Stomach smooth muscle (tissue), 2 donors: ENCODE measurements around the gene TMEM131.

Experiments
- H3K27ac ChIP-seq: one replicate; pipeline ENCODE4 v1.7.0; 2013; ENCODE audit warnings: mild to moderate bottlenecking, low read length, inconsistent platforms
- H3K27me3 ChIP-seq, 2 donors: one replicate each; pipeline ENCODE4 v1.7.0; 2013; ENCODE audit warnings: low read length in 2 of 2; ENCODE audit not compliant: insufficient read depth in 2 of 2, control insufficient read depth in 1 of 2
- H3K36me3 ChIP-seq, 2 donors: one replicate each; pipeline ENCODE4 v1.7.0; 2013; ENCODE audit warnings: low read length in 2 of 2; ENCODE audit not compliant: control insufficient read depth in 2 of 2, insufficient read depth in 2 of 2
- H3K4me1 ChIP-seq: one replicate; pipeline ENCODE4 v1.7.0; 2013; ENCODE audit warnings: low read length; ENCODE audit not compliant: control insufficient read depth, insufficient read depth
- H3K4me3 ChIP-seq, 2 donors: one replicate each; pipeline ENCODE4 v1.7.0; 2013; ENCODE audit warnings: low read length in 2 of 2
- H3K9ac ChIP-seq, 2 donors: one replicate each; pipeline ENCODE4 v1.7.0; 2013; ENCODE audit warnings: low read length in 2 of 2, mild to moderate bottlenecking in 1 of 2
- H3K9me3 ChIP-seq, 2 donors: one replicate each; pipeline ENCODE4 v1.7.0; 2013; ENCODE audit warnings: low read length in 2 of 2; ENCODE audit not compliant: control insufficient read depth in 2 of 2
- donor health status: healthy.
- donor health status: Pancreatic carcinoma.

Gene TMEM131

DNA sequence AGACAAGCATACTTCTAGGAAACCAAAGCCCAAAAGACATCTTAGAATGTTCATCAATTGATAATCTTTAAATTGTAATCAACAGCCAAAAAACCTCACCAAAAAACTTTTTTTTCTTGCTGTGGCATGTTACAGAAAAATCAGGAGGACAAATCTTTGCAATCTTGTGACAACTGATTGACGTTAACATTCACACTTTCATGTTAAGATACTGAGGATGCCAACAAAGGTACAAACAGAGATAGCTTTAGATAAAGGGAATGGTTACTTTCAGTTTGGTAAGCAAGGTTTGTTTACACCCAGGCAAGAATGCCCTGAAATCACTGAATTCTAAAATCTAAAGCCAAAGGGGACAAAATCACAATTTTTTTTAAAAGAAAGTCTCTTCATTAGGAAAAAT is 190.0 kb downstream of the TMEM131 start:
- Histone ChIP-seq H3K36me3 (peaks cover 21 to 28% of the 10 kb centered on the region in 2 donors), H3K9me3 (no peaks in the 10 kb centered on the region), H3K4me1 (no peaks in the 10 kb centered on the region), H3K27me3 (no peaks in the 10 kb centered on the region), H3K9ac (no peak overlapping the region), H3K4me3 (no peak overlapping the region), H3K27ac (no peak overlapping the region)

DNA sequence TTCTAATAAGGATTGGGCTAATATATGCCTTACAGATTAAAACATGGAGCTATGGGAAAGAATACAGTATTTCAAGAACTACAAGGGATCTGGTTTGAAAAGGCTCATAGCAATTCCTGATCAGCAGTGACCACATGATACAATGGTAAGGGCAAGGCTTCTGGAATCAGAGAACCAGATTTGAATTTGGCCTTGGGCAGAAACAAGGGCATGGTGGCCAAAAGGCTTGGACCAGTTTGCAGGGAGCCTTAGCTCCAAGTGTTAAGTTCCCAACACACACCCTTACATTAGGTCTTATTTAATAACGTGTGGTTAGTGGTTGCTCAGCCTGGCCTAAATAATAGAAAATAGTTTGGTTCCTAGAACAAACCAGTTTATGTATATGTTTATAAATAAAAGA is 194.7 kb downstream of the TMEM131 start:
- H3K4me1 ChIP-seq = no peaks in the 10 kb centered on the region
- H3K9me3 ChIP-seq = no peaks in the 10 kb centered on the region
- no peak overlapping the region for H3K27ac ChIP-seq
- no peaks in the 10 kb centered on the region for H3K27me3 ChIP-seq
- peaks cover 17 to 28% of the 10 kb centered on the region in 2 donors for H3K36me3 ChIP-seq
- H3K4me3 ChIP-seq = no peak overlapping the region
- H3K9ac ChIP-seq = no peak overlapping the region

DNA sequence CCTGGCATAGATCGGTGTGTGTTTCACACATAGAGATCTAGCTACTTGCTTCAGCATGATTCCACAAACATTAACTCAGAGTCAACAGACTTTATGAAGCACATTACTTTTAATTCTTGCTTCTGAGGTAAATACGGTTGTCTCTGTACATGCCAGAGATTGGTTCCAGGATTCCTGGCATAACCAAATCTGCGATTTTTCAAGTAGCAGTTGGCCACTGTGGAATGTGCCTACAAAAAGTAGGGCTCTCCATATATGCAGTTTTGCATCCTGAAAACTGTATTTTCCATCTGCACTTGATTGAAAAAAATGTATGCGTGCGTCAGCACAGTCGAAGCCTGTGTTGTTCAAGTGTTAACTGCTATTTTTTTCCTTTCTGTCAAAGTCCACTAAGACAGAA is 197.3 kb downstream of the TMEM131 start:
- Histone ChIP-seq H3K27me3 (no peaks in the 10 kb centered on the region), H3K4me3 (no peak overlapping the region), H3K4me1 (no peaks in the 10 kb centered on the region), H3K27ac (no peak overlapping the region), H3K9ac (no peak overlapping the region), H3K9me3 (no peaks in the 10 kb centered on the region), H3K36me3 (peaks cover 17 to 20% of the 10 kb centered on the region in 2 donors)

DNA sequence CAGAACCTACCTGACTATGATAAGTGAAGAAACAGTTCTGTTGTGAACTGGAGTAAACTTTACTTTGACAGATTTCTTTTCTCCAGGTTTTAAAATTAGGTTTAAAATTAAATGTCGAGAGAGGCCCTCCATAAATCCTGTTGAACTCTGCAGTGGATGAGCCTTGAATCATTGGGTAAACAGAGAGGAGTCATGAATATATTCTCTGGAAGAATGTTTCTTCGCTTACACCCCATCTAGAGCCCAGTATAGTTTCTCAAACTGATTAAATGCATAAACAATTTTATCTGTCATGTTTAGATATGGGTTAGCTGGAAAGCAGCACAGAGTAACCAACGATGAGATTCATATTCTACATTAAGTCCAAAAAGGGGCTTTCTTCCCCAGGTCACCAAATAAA is 198.4 kb downstream of the TMEM131 start:
- no peaks in the 10 kb centered on the region for H3K9me3 ChIP-seq
- H3K27me3 ChIP-seq = no peaks in the 10 kb centered on the region
- H3K27ac ChIP-seq = no peak overlapping the region
- H3K9ac ChIP-seq = no peak overlapping the region
- no peaks in the 10 kb centered on the region for H3K4me1 ChIP-seq
- H3K36me3 ChIP-seq = peaks cover 22 to 24% of the 10 kb centered on the region in 2 donors
- H3K4me3 ChIP-seq = no peak overlapping the region

DNA sequence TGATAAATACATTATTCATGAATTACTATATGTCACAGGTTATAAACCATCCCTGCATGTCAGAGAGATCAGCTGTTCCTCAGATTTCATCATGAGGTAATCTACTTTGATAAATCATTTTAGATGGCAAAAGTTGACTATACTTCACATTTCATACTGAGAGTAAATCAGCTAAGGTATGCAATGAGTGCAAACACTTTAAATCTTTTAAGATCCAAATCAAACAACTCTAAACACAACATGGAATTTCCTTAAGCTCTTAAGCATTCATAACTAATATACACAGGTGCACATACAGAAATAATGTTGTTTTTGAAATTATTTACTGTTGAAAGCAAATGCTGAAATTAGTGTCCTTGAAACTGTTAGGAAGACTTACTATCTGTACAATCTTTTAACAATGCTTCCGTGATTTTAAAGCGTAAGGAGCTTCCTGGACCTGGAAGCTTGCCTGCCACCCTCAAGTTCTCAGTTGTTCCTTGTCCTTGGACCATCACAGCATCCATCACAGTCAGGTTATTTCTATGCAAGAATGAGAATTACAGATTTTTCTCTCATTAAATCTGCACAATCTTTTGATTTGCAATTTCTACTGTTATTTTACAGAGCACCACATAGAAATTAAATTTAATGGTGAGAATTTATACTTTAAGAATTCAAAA is 199.2 kb downstream of the TMEM131 start:
- H3K9ac ChIP-seq = no peak overlapping the region
- no peaks in the 10 kb centered on the region for H3K9me3 ChIP-seq
- H3K27me3 ChIP-seq = no peaks in the 10 kb centered on the region
- H3K4me3 ChIP-seq = no peak overlapping the region
- no peak overlapping the region for H3K27ac ChIP-seq
- H3K36me3 ChIP-seq = peaks cover 22 to 30% of the 10 kb centered on the region in 2 donors
- no peaks in the 10 kb centered on the region for H3K4me1 ChIP-seq

DNA sequence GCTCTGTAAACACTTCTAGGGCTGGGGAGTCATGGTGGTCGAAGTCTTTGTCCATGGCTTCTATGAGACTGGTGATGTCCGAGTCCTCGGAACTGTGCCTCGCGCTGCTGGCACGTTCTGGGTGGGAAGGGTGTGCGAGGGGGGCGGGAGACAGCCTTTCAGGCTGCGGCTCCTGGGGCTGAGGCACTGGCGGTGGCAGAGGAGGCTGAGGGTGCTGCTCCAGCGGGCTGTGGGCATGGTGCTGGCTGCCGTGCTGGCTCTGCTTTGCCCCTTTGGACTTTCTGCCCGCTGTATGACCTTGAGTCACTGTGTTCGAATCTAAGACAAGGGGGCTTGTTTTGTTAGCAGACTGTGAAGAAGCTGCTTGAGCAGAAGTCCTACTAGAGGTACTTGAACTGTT is 203.3 kb downstream of the TMEM131 start:
- H3K27ac ChIP-seq = no peak overlapping the region
- no peaks in the 10 kb centered on the region for H3K9me3 ChIP-seq
- H3K4me3 ChIP-seq = no peak overlapping the region
- H3K36me3 ChIP-seq = peaks cover 35 to 43% of the 10 kb centered on the region in 2 donors
- no peaks in the 10 kb centered on the region for H3K4me1 ChIP-seq
- no peak overlapping the region for H3K9ac ChIP-seq
- no peaks in the 10 kb centered on the region for H3K27me3 ChIP-seq

DNA sequence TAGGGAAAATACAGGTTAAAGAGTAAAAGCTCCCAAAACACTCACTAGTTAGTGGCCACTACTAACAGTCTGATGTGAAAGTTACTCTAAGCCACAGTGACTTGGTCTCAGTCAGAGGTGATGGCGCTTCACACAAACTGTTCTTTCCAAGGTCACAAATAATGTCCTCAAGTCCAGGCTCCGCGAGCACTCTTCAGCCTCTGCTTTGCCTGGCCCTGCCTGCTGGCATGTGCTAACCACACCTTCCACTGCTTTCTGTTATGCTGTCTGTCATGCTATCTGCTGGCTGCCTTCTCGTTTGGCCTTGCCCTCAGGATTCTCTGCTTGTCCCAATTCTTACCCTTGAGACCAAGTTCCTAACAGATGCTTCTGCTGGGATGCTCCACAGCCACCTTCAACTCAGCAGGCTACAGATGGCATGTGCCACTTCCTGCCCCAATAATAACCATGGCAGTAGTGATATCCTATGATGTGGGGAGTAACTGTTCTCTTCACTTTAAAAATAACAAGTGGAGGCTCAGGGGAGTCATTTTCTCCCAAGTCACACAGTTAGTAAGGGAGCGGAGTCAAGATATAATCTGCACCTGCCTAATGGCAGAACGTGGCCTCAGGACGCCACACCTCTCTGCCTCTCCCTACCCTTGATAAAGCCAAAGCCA is 206.6 kb downstream of the TMEM131 start:
- H3K9ac ChIP-seq = no peak overlapping the region
- H3K4me1 ChIP-seq = no peaks in the 10 kb centered on the region
- peaks cover 38 to 42% of the 10 kb centered on the region in 2 donors for H3K36me3 ChIP-seq
- no peaks in the 10 kb centered on the region for H3K27me3 ChIP-seq
- H3K9me3 ChIP-seq = no peaks in the 10 kb centered on the region
- H3K27ac ChIP-seq = no peak overlapping the region
- no peak overlapping the region for H3K4me3 ChIP-seq

DNA sequence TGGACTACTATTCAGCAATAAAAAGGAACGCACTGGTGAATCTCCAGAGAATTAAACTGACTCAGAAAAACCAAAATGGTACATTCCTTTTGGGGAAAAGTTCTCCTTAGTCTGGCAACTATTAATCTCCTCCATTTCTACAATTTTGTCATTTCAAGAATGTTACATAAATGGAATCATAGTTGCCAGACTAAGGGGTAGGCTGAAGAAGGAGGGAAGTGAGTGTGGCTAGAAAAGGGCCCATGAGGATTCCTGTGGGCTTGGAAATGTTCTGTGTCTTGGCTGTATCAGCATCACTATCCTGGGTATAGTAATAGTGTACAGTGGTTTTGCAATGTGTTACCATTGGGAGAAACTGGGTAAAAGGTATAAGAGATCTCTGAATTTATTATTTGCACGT is 209.9 kb downstream of the TMEM131 start:
- Histone ChIP-seq H3K27me3 (no peaks in the 10 kb centered on the region), H3K36me3 (peaks cover 18 to 27% of the 10 kb centered on the region in 2 donors), H3K4me3 (no peak overlapping the region), H3K9me3 (no peaks in the 10 kb centered on the region), H3K4me1 (no peaks in the 10 kb centered on the region), H3K9ac (no peak overlapping the region), H3K27ac (no peak overlapping the region)

DNA sequence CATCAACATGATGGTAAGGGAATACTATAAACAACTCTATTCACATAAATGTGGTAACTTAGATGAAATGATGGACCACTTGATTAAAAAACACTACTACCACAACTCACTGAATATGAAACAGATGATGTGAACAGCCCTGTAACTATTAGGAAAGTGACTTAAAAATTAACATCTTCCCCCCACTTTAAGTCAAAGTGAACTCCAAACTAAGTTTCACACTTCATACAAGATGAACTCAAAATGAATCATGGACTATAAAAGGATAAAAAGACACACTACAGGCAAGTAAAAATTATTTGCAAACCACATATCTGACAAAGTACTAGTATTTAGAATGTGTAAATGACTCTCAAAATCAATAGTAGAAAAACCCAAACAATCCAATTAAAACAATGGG is 210.8 kb downstream of the TMEM131 start:
- Histone ChIP-seq H3K36me3 (peaks cover 15 to 28% of the 10 kb centered on the region in 2 donors), H3K4me1 (no peaks in the 10 kb centered on the region), H3K9ac (no peak overlapping the region), H3K4me3 (no peak overlapping the region), H3K9me3 (no peaks in the 10 kb centered on the region), H3K27ac (no peak overlapping the region), H3K27me3 (no peaks in the 10 kb centered on the region)

DNA sequence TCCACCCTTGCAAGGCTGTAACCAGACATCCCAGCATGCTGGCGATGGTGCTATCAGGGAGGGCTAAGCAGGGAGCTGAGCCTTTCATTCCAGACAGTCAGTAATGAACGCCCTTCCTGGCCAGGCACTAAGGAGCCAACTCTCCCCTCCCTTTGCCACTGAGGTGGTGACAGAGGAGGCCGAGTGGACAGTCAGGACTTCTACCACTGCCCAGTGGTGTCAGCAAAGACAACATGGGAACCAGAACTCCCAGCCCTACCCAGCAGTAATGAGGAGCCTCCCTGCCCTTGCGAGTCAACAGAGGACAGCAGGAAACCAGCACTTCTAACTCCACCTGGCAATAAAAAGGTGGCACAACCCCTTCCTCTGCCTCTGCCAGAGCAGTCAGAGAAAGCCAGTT is 213.8 kb downstream of the TMEM131 start:
- H3K36me3 ChIP-seq = peaks cover 8 to 15% of the 10 kb centered on the region in 2 donors
- no peak overlapping the region for H3K9ac ChIP-seq
- no peaks in the 10 kb centered on the region for H3K4me1 ChIP-seq
- no peaks in the 10 kb centered on the region for H3K27me3 ChIP-seq
- H3K4me3 ChIP-seq = no peak overlapping the region
- H3K9me3 ChIP-seq = no peaks in the 10 kb centered on the region
- no peak overlapping the region for H3K27ac ChIP-seq

DNA sequence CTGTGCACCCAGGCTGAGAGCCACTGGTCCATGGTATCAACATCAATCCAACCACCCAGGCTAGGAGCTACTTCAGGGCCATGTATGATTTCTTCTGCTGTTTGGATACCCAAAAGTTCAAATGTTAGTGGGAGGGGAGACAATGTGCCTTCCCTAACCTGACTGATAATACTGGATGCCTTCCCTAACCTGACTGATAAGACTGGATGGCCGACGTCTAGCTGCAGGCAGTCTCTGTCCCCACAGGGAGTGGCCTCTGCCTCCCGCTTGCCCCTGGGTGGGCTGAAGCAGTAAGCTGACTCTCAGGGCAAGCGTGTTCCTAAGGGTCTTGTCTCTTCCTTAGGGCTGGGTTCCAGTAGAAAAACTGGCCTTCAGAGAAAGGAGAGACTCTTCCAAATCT is 216.6 kb downstream of the TMEM131 start:
- Histone ChIP-seq H3K27me3 (no peaks in the 10 kb centered on the region), H3K4me1 (no peaks in the 10 kb centered on the region), H3K36me3 (peaks cover 16 to 23% of the 10 kb centered on the region in 2 donors), H3K4me3 (no peak overlapping the region), H3K9me3 (no peaks in the 10 kb centered on the region), H3K27ac (no peak overlapping the region), H3K9ac (no peak overlapping the region)
